H54 (cell line): Measurements from ENCODE around the gene GPR153.

Experiments
- DNase-seq: peaks from one replicate; pipeline ENCODE4 v3.0.0; 2011; ENCODE audit warnings: low spot score, mixed read lengths; ENCODE audit not compliant: insufficient read length
- FAIRE-seq: peaks from 3 replicates; lab custom pipeline; 2011; peaks lifted over from hg19 to GRCh38; lab: Jason Lieb, UNC
- POLR2A ChIP-seq: IDR thresholded peaks from 2 replicates; pipeline ENCODE4 v1.6.1; 2011; ENCODE audit warnings: low read depth, mild to moderate bottlenecking, low read length

The GPR153 gene

GRCh38 chr1:6279613-6280383, 18.9 kb upstream of the GPR153 start:
- no peak for TF ChIP-seq POLR2A
- FAIRE-seq (no peak), DNase-seq (no peak)

- FAIRE-seq = no peak
- TF ChIP-seq POLR2A = no peak
- DNase-seq = no peak
Observed at GRCh38 chr1:6279066-6279465, 18.2 kb upstream of the GPR153 start.

- DNase-seq = no peak
- no peak for FAIRE-seq
- no peak for TF ChIP-seq POLR2A
Observed at GRCh38 chr1:6278263-6278662, 17.4 kb upstream of the GPR153 start.

GRCh38 chr1:6276811-6277555, 16.1 kb upstream of the GPR153 start:
- DNase-seq (no peak), FAIRE-seq (no peak)

DNA sequence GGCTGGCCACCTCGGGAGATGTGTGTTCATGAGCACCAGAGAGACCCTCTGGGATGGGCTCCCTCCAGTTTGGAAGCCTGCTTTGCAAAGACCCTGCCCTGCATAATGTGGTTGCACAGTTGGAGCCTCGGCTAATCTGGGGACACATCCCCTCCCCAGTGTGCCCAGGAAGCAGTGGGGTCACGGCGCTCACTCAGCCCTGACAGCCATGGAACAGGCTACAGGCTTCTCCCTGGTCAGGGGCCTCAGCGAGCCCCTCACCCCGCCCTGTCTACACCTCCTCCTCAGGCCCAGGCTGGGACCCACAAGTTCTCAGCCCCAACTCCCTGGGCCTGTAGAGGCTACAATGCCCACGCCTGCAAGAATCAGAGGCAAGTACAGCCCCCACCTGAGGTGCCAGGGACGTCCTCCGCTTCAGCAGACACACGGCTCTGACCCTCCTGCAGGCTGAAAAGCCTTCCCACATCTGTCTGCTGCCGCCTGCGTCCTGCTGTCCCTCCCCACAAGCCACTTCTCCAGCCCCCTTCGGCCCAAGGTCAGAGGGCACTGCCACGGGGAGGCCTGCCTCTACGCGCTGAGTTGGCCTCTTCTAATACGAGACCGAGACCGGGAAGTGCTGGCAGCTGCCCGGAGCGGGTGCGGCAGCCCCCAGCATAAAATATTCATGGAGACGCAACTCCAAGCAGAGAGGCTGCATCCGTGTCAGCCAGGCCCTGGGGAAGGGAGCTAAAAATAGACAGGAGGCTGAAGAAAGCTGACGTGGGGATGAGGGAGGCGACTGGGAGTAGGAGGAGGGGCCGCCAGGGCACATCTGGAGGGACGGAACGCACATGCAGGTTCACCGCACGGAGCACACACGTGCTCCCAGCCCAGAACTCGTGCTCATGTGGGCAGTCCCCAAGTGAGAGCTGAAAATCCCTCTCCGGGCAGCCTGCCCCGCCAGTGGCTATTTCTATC, 15.2 kb upstream of the GPR153 start:
- DNase-seq (no peak), FAIRE-seq (no peak)
- TF ChIP-seq POLR2A = no peak

More at GRCh38 chr1:6276811-6277555, 16.1 kb upstream of the GPR153 start:
- no peak for TF ChIP-seq POLR2A

DNA sequence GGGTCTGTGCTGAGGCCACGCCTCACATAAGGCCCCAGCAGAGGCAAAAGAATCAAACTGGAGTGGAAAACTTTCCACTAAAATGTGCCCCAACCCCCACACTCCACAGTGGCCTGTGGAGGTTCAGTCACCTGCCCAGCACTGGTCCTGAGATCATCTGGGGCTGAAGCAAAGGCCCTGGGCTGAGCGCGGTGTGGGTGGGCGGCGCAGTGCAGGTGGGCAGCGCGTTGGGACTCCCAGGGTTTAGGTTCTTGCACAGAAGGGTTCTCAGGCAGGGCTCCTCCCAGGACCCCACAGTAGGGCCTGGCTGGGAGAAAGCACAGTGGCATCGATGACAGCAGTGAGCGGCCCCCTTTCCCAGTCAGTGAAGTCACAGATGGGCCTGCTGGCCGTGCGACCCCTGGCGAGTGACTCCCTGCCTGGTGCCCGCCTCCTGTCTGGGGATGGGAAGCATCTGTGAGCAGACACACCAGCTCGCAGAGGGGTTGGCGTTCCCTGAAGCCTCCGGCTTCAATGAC, 13.8 kb upstream of the GPR153 start:
- no peak for DNase-seq
- no peak for FAIRE-seq
- TF ChIP-seq POLR2A = no peak

- DNase-seq (no peak), FAIRE-seq (no peak)
- TF ChIP-seq POLR2A = no peak
Observed at GRCh38 chr1:6274102-6274501, 13.2 kb upstream of the GPR153 start.

DNA sequence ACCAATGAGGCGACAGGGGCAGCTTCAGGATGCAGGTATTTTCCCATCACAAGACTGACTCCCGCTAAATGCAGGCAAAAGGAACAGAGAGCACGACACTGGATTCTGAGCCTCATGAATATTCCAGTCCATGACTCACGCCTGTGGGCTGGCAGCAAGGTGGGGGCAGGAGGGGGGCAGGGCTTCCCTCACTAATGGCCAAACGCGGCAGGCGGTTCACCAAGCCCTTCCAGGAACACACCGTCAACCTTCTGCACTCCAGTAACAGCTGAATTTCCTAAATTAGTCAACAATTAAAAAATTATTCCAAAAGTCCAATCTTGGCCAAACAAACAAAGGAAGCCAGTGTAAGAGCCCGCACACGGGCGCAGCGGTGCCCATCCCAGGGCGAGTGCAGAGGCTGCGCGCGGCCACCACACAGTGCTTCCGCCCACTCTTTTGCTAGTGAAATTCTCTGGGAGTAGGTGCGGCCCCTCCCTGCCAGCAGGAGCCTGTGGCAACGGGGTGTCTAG, 12.5 kb upstream of the GPR153 start:
- DNase-seq (no peak), FAIRE-seq (peak; percentile 38)
- no peak for TF ChIP-seq POLR2A

DNA sequence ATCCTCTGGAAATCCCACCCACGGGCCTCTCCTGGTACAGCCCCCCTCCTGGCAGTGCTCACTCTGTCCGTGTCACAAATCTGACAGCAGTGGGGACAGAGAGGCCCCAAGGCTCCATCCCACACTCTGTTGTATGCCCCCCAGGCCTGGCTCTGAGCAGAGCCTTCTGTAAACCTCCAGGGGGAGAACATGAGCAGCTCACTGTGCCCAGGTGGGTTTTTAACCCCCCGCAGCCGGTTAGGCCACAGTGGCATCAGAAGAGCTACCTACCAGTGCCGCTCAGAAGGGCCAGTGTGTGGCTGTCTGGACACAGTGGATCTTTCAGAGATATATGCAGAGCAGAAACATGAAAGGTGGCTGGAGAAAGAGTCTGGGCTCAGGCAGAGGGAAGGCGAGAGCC, 12.0 kb upstream of the GPR153 start:
- FAIRE-seq (no peak), DNase-seq (no peak)
- TF ChIP-seq POLR2A = no peak

- no peak for FAIRE-seq
- no peak for TF ChIP-seq POLR2A
Observed at GRCh38 chr1:6272452-6272851, 11.6 kb upstream of the GPR153 start.

GRCh38 chr1:6271554-6271953, 10.7 kb upstream of the GPR153 start:
- no peak for TF ChIP-seq POLR2A
- DNase-seq (no peak), FAIRE-seq (no peak)

More at GRCh38 chr1:6272452-6272851, 11.6 kb upstream of the GPR153 start:
- no peak for DNase-seq

DNA sequence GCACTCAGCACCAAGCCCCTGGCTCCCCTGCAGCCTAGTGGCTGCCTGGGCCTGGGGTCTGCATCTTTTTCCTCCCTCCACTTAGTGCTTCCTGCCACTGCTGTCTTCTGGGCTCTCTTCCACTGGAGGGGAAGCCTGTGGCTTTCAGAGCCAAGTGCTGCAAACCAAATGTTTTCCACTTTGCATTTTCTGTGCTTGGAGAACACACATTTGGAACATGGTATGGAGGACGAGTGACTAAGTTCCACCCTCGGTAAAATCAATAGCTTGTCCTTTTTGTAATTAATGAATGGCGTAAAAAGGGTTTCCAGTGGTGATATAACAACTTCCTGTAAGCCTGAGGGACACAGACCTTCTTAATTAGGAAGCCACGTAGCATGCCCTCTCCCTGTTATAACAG, 10.1 kb upstream of the GPR153 start:
- FAIRE-seq (no peak), DNase-seq (no peak)
- TF ChIP-seq POLR2A = no peak

DNA sequence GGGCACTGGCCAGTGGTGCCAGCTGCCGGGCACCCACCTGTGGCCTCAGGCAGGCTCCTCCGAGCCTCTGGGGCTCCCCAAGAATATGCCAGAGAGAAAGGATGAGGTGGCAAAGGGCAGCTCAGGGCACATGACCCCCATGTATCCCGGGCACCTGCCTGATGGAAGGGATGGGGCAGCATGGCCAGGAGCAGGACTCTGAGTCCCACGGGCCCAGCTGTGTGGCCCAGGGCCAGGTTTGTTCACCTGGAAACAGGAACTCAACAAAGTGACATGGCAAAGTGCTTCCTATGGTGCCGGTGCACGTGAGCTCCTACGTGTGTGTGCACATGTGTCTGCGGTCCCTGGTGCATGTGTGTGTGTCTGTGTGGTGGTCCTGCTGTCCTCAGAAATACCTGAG, 9.5 kb upstream of the GPR153 start:
- TF ChIP-seq POLR2A = no peak
- no peak for FAIRE-seq
- no peak for DNase-seq
